ENCODE results near the gene C1orf159. TPM values are rescaled to one million over a fixed set of nuclear protein-coding genes. Genes with fewer than 3 reads are reported as not detected.
A peak's percentile ranks its signal among the peaks of the same experiment; 100 is the strongest.

C1orf159 gene
- polyA plus RNA-seq, 3 donors, result 3.0 to 18.8 (median 3.3) TPM

DNA sequence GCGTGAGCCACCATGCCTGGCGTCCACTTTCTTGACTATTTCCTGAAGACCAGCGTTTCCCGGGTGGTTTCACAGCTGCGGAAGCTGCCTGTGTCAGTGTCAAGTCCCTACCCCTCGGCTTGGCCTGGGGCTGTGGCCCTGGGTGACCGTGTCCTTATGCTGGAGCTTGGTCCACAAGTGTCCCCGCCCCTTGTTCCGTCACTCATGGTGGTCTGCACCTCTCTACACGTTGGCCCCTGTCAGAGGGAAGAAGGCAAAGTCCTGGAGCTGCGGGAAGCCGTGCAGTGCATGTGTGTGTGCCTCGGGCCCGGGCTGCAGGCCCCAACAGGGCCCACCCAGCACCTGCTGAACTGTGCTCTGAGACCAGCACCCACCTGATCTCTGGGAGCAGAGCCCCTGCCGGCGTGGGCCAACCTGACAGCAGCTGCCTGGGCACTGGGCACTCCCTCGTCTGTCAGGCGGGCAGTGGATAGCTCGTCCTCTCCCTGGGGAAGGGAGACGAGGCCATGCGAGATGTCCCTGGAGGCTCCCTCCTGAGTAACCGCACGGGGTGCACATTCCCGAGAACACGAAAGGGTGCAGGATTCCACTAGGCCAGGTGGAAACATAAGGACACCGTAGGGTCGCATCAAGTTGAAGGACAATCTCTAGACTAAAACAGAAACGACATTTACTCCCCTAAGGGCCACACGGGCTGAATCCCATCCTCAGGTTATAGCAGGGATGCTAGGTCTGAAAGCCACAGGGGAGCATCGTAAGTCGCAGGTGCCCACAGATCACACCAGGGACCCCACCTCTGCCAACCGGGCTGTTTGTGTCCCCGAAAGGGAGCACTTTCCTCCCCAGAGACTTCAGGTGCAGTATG lies 2.4 kb upstream of the C1orf159 start:
- H3K79me2 ChIP-seq (ENCODE audit: insufficient read depth, low read length), result no peaks in the 10 kb centered on the region
- no peak for DNase-seq
- 91% methylated on average over 27 of the region's 33 CpGs for WGBS (ENCODE audit: insufficient coverage)
- no peak overlapping the region for H3K27ac ChIP-seq (ENCODE audit: low read depth in 1 of 2, low read length in 2 of 2)
- Mint-ChIP-seq H3K36me3 (peaks cover 2 to 10% of the 10 kb centered on the region in 2 donors), H3K27ac (no peak overlapping the region), H3K9me3 (peaks cover 5 to 14% (median 10%) of the 10 kb centered on the region in 7 donors), H3K4me1 (peaks cover 13% of the 10 kb centered on the region), H3K4me3 (peak overlapping the region in 1 of 2 donors; percentile 65), H3K27me3 (ENCODE audit: low read depth in 3 of 3) (peaks cover 34 to 59% (median 42%) of the 10 kb centered on the region in 3 donors)
- H3K9me3 ChIP-seq (replicated peaks in 1 of 2; ENCODE audit: control insufficient read depth in 1 of 2, insufficient read depth in 1 of 2, low read length in 2 of 2), result peaks cover 4 to 12% of the 10 kb centered on the region in 2 donors
- no peak overlapping the region for H3K4me3 ChIP-seq (replicated peaks in 1 of 3; ENCODE audit: low read depth in 2 of 3, low read length in 3 of 3)
- TF ChIP-seq, protein P1, sequence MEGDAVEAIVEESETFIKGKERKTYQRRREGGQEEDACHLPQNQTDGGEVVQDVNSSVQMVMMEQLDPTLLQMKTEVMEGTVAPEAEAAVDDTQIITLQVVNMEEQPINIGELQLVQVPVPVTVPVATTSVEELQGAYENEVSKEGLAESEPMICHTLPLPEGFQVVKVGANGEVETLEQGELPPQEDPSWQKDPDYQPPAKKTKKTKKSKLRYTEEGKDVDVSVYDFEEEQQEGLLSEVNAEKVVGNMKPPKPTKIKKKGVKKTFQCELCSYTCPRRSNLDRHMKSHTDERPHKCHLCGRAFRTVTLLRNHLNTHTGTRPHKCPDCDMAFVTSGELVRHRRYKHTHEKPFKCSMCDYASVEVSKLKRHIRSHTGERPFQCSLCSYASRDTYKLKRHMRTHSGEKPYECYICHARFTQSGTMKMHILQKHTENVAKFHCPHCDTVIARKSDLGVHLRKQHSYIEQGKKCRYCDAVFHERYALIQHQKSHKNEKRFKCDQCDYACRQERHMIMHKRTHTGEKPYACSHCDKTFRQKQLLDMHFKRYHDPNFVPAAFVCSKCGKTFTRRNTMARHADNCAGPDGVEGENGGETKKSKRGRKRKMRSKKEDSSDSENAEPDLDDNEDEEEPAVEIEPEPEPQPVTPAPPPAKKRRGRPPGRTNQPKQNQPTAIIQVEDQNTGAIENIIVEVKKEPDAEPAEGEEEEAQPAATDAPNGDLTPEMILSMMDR (IDR thresholded peaks at IDR 0.05), result no peak
- peaks cover 12 to 25% of the 10 kb centered on the region in 2 donors for H3K4me1 ChIP-seq (ENCODE audit: control insufficient read depth in 1 of 2, insufficient read depth in 2 of 2, low read length in 2 of 2)
- intact Hi-C loops (cut with micrococcal nuclease), result loop anchor here in 1 of 2 donors (5.0 to 10.0 kb wide), 3 partner anchors 83 to 257 kb away; partner anchors contain the start of genes AURKAIP1, B3GALT6 and SDF4
- H3K27me3 ChIP-seq (ENCODE audit: control insufficient read depth in 2 of 2, insufficient read depth in 2 of 2, low read length in 2 of 2), result peaks cover 0 to 27% of the 10 kb centered on the region in 2 donors
- H4K20me1 ChIP-seq (ENCODE audit: insufficient read depth, low read length), result no peaks in the 10 kb centered on the region
- no peak overlapping the region for H2AFZ ChIP-seq (ENCODE audit: insufficient read depth, low read depth, low read length, poor library complexity, severe bottlenecking)
- peaks cover 0 to 4% of the 10 kb centered on the region in 2 donors for H3K36me3 ChIP-seq (replicated peaks in 1 of 2; ENCODE audit: control insufficient read depth in 1 of 2, insufficient read depth in 2 of 2, low read length in 2 of 2)
- no peak overlapping the region for H3K9ac ChIP-seq (ENCODE audit: insufficient read depth, low read length, poor library complexity, severe bottlenecking)
- H3K4me2 ChIP-seq (replicated peaks; ENCODE audit: extremely low read depth, low read length, poor library complexity, severe bottlenecking), result no peak overlapping the region

- peaks cover 12 to 22% (median 18%) of the 10 kb centered on the region in 7 donors for H3K9me3 Mint-ChIP-seq
- no peak overlapping the region for H3K4me2 ChIP-seq (replicated peaks; ENCODE audit: extremely low read depth, low read length, poor library complexity, severe bottlenecking)
- H4K20me1 ChIP-seq (ENCODE audit: insufficient read depth, low read length), result no peaks in the 10 kb centered on the region
- intact Hi-C loops (cut with micrococcal nuclease), result loop anchor here (2.0 to 10.0 kb wide), 4 partner anchors 83 to 257 kb away; partner anchors contain the start of genes AURKAIP1 (in 1 of the 2), B3GALT6 (in 1 of the 2) and SDF4 (in 1 of the 2)
- H3K4me3 ChIP-seq (replicated peaks in 1 of 3; ENCODE audit: low read depth in 2 of 3, low read length in 3 of 3), result no peak overlapping the region
- H2AFZ ChIP-seq (ENCODE audit: insufficient read depth, low read depth, low read length, poor library complexity, severe bottlenecking), result no peak overlapping the region
- H3K4me3 Mint-ChIP-seq, result peak overlapping the region in 1 of 2 donors; percentile 65
- no peak overlapping the region for H3K27ac Mint-ChIP-seq
- H3K4me1 Mint-ChIP-seq, result peaks cover 13% of the 10 kb centered on the region
- H3K27ac ChIP-seq (ENCODE audit: low read depth in 1 of 2, low read length in 2 of 2), result no peak overlapping the region
- no peak overlapping the region for H3K9ac ChIP-seq (ENCODE audit: insufficient read depth, low read length, poor library complexity, severe bottlenecking)
- DNase-seq, result peak in 1 of 3 donors; percentile 11
- 53% methylated on average over 18 of the region's 20 CpGs for WGBS (ENCODE audit: insufficient coverage)
- H3K9me3 ChIP-seq (replicated peaks in 1 of 2; ENCODE audit: control insufficient read depth in 1 of 2, insufficient read depth in 1 of 2, low read length in 2 of 2), result peaks cover 12 to 20% of the 10 kb centered on the region in 2 donors
- peaks cover 34 to 56% (median 37%) of the 10 kb centered on the region in 3 donors for H3K27me3 Mint-ChIP-seq (ENCODE audit: low read depth in 3 of 3)
- TF ChIP-seq, protein P1 (IDR thresholded peaks at IDR 0.05), result no peak
- peaks cover 7 to 16% of the 10 kb centered on the region in 2 donors for H3K36me3 Mint-ChIP-seq
- H3K79me2 ChIP-seq (ENCODE audit: insufficient read depth, low read length), result peaks cover 3% of the 10 kb centered on the region
- peaks cover 0 to 6% of the 10 kb centered on the region in 2 donors for H3K36me3 ChIP-seq (replicated peaks in 1 of 2; ENCODE audit: control insufficient read depth in 1 of 2, insufficient read depth in 2 of 2, low read length in 2 of 2)
- H3K4me1 ChIP-seq (ENCODE audit: control insufficient read depth in 1 of 2, insufficient read depth in 2 of 2, low read length in 2 of 2), result peaks cover 12 to 22% of the 10 kb centered on the region in 2 donors
- peaks cover 0 to 24% of the 10 kb centered on the region in 2 donors for H3K27me3 ChIP-seq (ENCODE audit: control insufficient read depth in 2 of 2, insufficient read depth in 2 of 2, low read length in 2 of 2)
Observed at GRCh38 chr1:1117469-1117831, 1.6 kb upstream of the C1orf159 start.
